ENCODE results near the gene DNM2. TPM values are rescaled to one million over a fixed set of nuclear protein-coding genes. Genes with fewer than 3 reads are reported as not detected.
A peak's percentile ranks its signal among the peaks of the same experiment; 100 is the strongest.

Gene DNM2
- total and polyA plus RNA-seq, 2 of the 13 experiments (the other 11 are each of a cell fraction or from before 2014, with no cell fraction given): 41.7 to 59.8 TPM

GRCh38 chr19:10870955-10871603 lies 153.2 kb downstream of the DNM2 start, which contains the start of gene CARM1 (continued):
- TF ChIP-seq ZBTB37 (CRISPR knock-in tag; IDR thresholded peaks at IDR 0.05) (no peak), ZNF383 (CRISPR knock-in tag; IDR thresholded peaks at IDR 0.05; ENCODE audit: borderline replicate concordance) (no peak), CTCF (CRISPR knock-in tag; IDR thresholded peaks at IDR 0.05) (peak; percentile 76), RBFOX2 (IDR thresholded peaks at IDR 0.05; ENCODE audit: low read depth, low read length) (no peak; the same call in 1 of the 2 replicates), FOSL1 (CRISPR knock-in tag; IDR thresholded peaks at IDR 0.05; ENCODE audit: borderline replicate concordance) (no peak), FOXJ3 (CRISPR knock-in tag; IDR thresholded peaks at IDR 0.05; ENCODE audit: borderline replicate concordance) (no peak), U2AF1 (optimal IDR thresholded peaks at IDR 0.05; ENCODE audit: low read depth, low read length) (no peak), ZNF280B (CRISPR knock-in tag; IDR thresholded peaks at IDR 0.05; ENCODE audit: borderline replicate concordance) (no peak), MYNN (CRISPR knock-in tag; IDR thresholded peaks at IDR 0.05; ENCODE audit: low read depth) (no peak), SP140L (CRISPR knock-in tag; IDR thresholded peaks at IDR 0.05; ENCODE audit: borderline replicate concordance) (no peak), ZNF264 (CRISPR knock-in tag; IDR thresholded peaks at IDR 0.05) (no peak), ATF5 (CRISPR knock-in tag; IDR thresholded peaks at IDR 0.05; ENCODE audit: low read depth) (no peak), ERF (CRISPR knock-in tag; IDR thresholded peaks at IDR 0.05) (peak; percentile 33; the same call in 1 of the 2 replicates), ZNF619 (CRISPR knock-in tag; IDR thresholded peaks at IDR 0.05) (no peak)
- TF ChIP-seq, protein P1, sequence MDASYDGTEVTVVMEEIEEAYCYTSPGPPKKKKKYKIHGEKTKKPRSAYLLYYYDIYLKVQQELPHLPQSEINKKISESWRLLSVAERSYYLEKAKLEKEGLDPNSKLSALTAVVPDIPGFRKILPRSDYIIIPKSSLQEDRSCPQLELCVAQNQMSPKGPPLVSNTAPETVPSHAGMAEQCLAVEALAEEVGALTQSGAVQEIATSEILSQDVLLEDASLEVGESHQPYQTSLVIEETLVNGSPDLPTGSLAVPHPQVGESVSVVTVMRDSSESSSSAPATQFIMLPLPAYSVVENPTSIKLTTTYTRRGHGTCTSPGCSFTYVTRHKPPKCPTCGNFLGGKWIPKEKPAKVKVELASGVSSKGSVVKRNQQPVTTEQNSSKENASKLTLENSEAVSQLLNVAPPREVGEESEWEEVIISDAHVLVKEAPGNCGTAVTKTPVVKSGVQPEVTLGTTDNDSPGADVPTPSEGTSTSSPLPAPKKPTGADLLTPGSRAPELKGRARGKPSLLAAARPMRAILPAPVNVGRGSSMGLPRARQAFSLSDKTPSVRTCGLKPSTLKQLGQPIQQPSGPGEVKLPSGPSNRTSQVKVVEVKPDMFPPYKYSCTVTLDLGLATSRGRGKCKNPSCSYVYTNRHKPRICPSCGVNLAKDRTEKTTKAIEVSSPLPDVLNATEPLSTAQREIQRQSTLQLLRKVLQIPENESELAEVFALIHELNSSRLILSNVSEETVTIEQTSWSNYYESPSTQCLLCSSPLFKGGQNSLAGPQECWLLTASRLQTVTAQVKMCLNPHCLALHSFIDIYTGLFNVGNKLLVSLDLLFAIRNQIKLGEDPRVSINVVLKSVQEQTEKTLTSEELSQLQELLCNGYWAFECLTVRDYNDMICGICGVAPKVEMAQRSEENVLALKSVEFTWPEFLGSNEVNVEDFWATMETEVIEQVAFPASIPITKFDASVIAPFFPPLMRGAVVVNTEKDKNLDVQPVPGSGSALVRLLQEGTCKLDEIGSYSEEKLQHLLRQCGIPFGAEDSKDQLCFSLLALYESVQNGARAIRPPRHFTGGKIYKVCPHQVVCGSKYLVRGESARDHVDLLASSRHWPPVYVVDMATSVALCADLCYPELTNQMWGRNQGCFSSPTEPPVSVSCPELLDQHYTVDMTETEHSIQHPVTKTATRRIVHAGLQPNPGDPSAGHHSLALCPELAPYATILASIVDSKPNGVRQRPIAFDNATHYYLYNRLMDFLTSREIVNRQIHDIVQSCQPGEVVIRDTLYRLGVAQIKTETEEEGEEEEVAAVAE (CRISPR knock-in tag; IDR thresholded peaks at IDR 0.05; ENCODE audit: borderline replicate concordance): no peak
- TF ChIP-seq, protein P2, sequence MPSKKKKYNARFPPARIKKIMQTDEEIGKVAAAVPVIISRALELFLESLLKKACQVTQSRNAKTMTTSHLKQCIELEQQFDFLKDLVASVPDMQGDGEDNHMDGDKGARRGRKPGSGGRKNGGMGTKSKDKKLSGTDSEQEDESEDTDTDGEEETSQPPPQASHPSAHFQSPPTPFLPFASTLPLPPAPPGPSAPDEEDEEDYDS (CRISPR knock-in tag; IDR thresholded peaks at IDR 0.05): peak; percentile 77
- TF ChIP-seq, protein P3, sequence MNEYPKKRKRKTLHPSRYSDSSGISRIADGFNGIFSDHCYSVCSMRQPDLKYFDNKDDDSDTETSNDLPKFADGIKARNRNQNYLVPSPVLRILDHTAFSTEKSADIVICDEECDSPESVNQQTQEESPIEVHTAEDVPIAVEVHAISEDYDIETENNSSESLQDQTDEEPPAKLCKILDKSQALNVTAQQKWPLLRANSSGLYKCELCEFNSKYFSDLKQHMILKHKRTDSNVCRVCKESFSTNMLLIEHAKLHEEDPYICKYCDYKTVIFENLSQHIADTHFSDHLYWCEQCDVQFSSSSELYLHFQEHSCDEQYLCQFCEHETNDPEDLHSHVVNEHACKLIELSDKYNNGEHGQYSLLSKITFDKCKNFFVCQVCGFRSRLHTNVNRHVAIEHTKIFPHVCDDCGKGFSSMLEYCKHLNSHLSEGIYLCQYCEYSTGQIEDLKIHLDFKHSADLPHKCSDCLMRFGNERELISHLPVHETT (CRISPR knock-in tag; conservative IDR thresholded peaks at IDR 0.05): peak; percentile 77; the same call in 1 of the 2 replicates

Data from HepG2 (cell line).